Esophagus mucosa (tissue), 1 donor: ENCODE data around the gene PRKCE. TPM values are rescaled to one million over a fixed set of nuclear protein-coding genes. Genes with fewer than 3 reads are reported as not detected.

ENCODE experiments used
- ATAC-seq: fragments of 200-7000 bp; cut with Tn5 transposase; one replicate; pipeline ENCODE4 v1.9.1; 2020
- total RNA-seq: library from RNA; stranded (reverse); gene quantifications from one replicate; pipeline ENCODE4 v1.2.4, GENCODE V29; 2023
- donor health status: DM: yes; HTN: yes; CAD: no.

PRKCE gene
- total RNA-seq, 1 donor from 2014 or later, result 13.1 TPM

GRCh38 chr2:45634223-45634622 is 17.3 kb upstream of the PRKCE start:
- no peak for ATAC-seq

GRCh38 chr2:45636008-45636407 is 15.5 kb upstream of the PRKCE start:
- ATAC-seq, result no peak

GRCh38 chr2:45637440-45637839 is 14.0 kb upstream of the PRKCE start:
- no peak for ATAC-seq

GRCh38 chr2:45640576-45640975 is 10.9 kb upstream of the PRKCE start:
- ATAC-seq, result no peak

- ATAC-seq, result no peak
Measured at GRCh38 chr2:45643095-45643494, 8.4 kb upstream of the PRKCE start.

GRCh38 chr2:45643543-45644542 is 7.6 kb upstream of the PRKCE start:
- ATAC-seq, result peak; percentile 94

GRCh38 chr2:45646289-45646688 is 5.2 kb upstream of the PRKCE start:
- ATAC-seq, result no peak

- no peak for ATAC-seq
Measured at GRCh38 chr2:45647356-45647755, 4.1 kb upstream of the PRKCE start.

- ATAC-seq, result no peak
Measured at GRCh38 chr2:45647986-45648520, 3.4 kb upstream of the PRKCE start.

GRCh38 chr2:45648636-45649035 is 2.8 kb upstream of the PRKCE start:
- ATAC-seq, result no peak

GRCh38 chr2:45649462-45649857 is 2.0 kb upstream of the PRKCE start:
- no peak for ATAC-seq

- peak; percentile 57 for ATAC-seq
Measured at GRCh38 chr2:45649858-45650811, 1.3 kb upstream of the PRKCE start.

GRCh38 chr2:45650851-45651414 is 542 bp upstream of the PRKCE start:
- peak; percentile 90 for ATAC-seq

- no peak for ATAC-seq
Measured at GRCh38 chr2:45652090-45653031, 886 bp downstream of the PRKCE start.

- ATAC-seq, result no peak
Measured at GRCh38 chr2:45653122-45653913, 1.8 kb downstream of the PRKCE start.

- no peak for ATAC-seq
Measured at GRCh38 chr2:45654250-45654649, 2.8 kb downstream of the PRKCE start.

GRCh38 chr2:45661828-45662227 is 10.4 kb downstream of the PRKCE start:
- no peak for ATAC-seq

- no peak for ATAC-seq
Measured at GRCh38 chr2:45664635-45665261, 13.3 kb downstream of the PRKCE start.

GRCh38 chr2:45668509-45668908 is 17.0 kb downstream of the PRKCE start:
- no peak for ATAC-seq

- no peak for ATAC-seq
Measured at GRCh38 chr2:45669032-45669486, 17.6 kb downstream of the PRKCE start.
